WI38 (cell line): ENCODE measurements around the gene EFNA4.

Experiments
- H3K4me3 ChIP-seq: 2 replicates; pipeline ENCODE4 v1.5.1; 2011; ENCODE audit warnings: low read depth, mild to moderate bottlenecking, control low read depth, low read length
- TF ChIP-seq, protein P1 (sequence below): IDR thresholded peaks from 2 replicates; pipeline ENCODE4 v1.5.1; 2012; ENCODE audit warnings: low read depth, mild to moderate bottlenecking, control low read depth, low read length

Gene EFNA4

DNA sequence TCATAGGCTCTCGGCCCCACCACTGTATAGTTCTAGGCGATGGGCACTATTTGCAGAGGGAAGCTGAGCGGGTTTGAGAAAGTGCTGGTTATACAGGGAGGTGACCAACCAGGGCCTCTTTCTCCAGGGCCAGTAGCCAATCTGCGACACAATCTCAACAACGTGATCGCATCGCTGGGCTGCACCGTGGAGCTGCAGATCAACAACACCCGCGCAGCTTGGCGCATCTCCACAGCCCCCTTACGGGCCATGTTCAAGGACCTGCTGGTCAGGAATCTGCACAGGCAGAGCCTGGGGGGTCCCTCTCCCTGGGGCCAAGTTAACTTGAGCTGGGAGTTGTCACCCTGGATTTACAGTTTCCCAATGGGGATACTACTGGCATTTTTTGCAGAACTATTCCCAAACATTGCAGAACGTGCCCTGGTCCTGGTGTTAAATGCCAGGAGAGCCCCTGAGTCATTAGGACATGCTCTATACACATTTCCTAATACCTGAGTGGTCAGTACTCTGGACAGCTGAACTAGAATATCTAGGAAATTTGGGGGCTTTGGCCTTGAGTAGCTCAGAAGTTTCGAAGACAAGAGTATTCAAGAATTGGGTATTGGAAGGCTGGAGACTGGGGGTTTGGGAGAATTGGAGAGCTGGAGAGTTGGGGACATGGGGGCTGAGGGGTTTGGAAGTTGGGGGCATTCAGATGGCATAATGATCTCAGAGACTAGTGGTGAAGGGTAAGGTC, 23.0 kb upstream of the EFNA4 start:
- TF ChIP-seq, protein P1, sequence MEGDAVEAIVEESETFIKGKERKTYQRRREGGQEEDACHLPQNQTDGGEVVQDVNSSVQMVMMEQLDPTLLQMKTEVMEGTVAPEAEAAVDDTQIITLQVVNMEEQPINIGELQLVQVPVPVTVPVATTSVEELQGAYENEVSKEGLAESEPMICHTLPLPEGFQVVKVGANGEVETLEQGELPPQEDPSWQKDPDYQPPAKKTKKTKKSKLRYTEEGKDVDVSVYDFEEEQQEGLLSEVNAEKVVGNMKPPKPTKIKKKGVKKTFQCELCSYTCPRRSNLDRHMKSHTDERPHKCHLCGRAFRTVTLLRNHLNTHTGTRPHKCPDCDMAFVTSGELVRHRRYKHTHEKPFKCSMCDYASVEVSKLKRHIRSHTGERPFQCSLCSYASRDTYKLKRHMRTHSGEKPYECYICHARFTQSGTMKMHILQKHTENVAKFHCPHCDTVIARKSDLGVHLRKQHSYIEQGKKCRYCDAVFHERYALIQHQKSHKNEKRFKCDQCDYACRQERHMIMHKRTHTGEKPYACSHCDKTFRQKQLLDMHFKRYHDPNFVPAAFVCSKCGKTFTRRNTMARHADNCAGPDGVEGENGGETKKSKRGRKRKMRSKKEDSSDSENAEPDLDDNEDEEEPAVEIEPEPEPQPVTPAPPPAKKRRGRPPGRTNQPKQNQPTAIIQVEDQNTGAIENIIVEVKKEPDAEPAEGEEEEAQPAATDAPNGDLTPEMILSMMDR, result no peak

GRCh38 chr1:155042789-155043188, 20.8 kb upstream of the EFNA4 start:
- TF ChIP-seq, protein P1, result no peak
- no peak overlapping the region for H3K4me3 ChIP-seq

More for the DNA sequence above, 23.0 kb upstream of the EFNA4 start:
- H3K4me3 ChIP-seq, result no peak overlapping the region

GRCh38 chr1:155043301-155043702, 20.2 kb upstream of the EFNA4 start:
- TF ChIP-seq, protein P1, result no peak
- H3K4me3 ChIP-seq, result no peak overlapping the region

GRCh38 chr1:155043793-155044192, 19.7 kb upstream of the EFNA4 start:
- TF ChIP-seq, protein P1, result no peak
- H3K4me3 ChIP-seq, result no peak overlapping the region

- TF ChIP-seq, protein P1, result no peak
- H3K4me3 ChIP-seq, result no peak overlapping the region
Measured at GRCh38 chr1:155044365-155044764, 19.2 kb upstream of the EFNA4 start.

GRCh38 chr1:155044812-155045657, 18.5 kb upstream of the EFNA4 start:
- TF ChIP-seq, protein P1, result peak; percentile 69

More at GRCh38 chr1:155044812-155045657, 18.5 kb upstream of the EFNA4 start:
- H3K4me3 ChIP-seq, result no peak overlapping the region
